BJ (cell line): ENCODE results near the gene GABRR1. TPM values are rescaled to one million over a fixed set of nuclear protein-coding genes. Genes with fewer than 3 reads are reported as not detected.

Experiments
- CTCF ChIA-PET: fragments of 350-600 bp; formaldehyde crosslinking; extraction: SDS; loops from one replicate; lab custom pipeline; 2021; ENCODE audit warnings: antibody characterized with exemption, inconsistent platforms; lab: Yijun Ruan, JAX
- POLR2A ChIA-PET: fragments of 300-600 bp; sonication (Branson Sonifier 250); formaldehyde crosslinking; extraction: SDS; loops from one replicate; lab custom pipeline; 2021; ENCODE audit warnings: antibody characterized with exemption; lab: Charles Lee
- DNase-seq: peaks from one replicate; pipeline ENCODE4 v3.0.0-alpha.2; 2011; ENCODE audit warnings: low read depth
- H3K27me3 ChIP-seq: 2 replicates; pipeline ENCODE4 v1.6.0; 2011; ENCODE audit warnings: low read length; ENCODE audit not compliant: control insufficient read depth, insufficient read depth
- H3K36me3 ChIP-seq: 2 replicates; pipeline ENCODE4 v1.5.1; 2011; ENCODE audit warnings: low read length; ENCODE audit not compliant: control insufficient read depth, insufficient read depth
- H3K4me3 ChIP-seq: 2 replicates; pipeline ENCODE4 v1.5.1; 2011; ENCODE audit warnings: low read depth, mild to moderate bottlenecking, control low read depth, low read length
- CTCF ChIP-seq: IDR thresholded peaks from 2 replicates; pipeline ENCODE4 v1.5.1; 2011; ENCODE audit warnings: low read depth, mild to moderate bottlenecking, control low read depth, inconsistent platforms, low read length, moderate library complexity; ENCODE audit not compliant: insufficient read depth
- polyA plus RNA-seq: library from polyadenylated mRNA; depleted of rRNA; stranded (reverse); fragments of >200 nt; gene quantifications from 2 replicates; pipeline ENCODE4 v1.2.3, GENCODE V29; 2011

GABRR1 gene
- polyA plus RNA-seq, 1 experiment: not detected

- no peak for TF ChIP-seq CTCF
- Histone ChIP-seq H3K27me3 (no peaks in the 10 kb centered on the region; the same call in 1 of the 2 replicates), H3K4me3 (no peak overlapping the region), H3K36me3 (no peaks in the 10 kb centered on the region)
- POLR2A ChIA-PET: no interaction called here
- CTCF ChIA-PET: interaction anchor here (0.6 to 0.9 kb wide), 2 partner anchors 15 to 442 kb away, joined by 4 to 5 read pairs; no protein-coding TSS in a partner anchor
- DNase-seq: no peak
Measured at GRCh38 chr6:89190741-89191140, 26.4 kb downstream of the GABRR1 start.

GRCh38 chr6:89187504-89187903 lies 29.7 kb downstream of the GABRR1 start:
- ChIA-PET POLR2A (no interaction called here), CTCF (no interaction called here)
- H3K36me3 ChIP-seq: no peaks in the 10 kb centered on the region
- no peak for DNase-seq
- H3K4me3 ChIP-seq: no peak overlapping the region
- TF ChIP-seq CTCF: no peak
- H3K27me3 ChIP-seq: no peaks in the 10 kb centered on the region; the same call in 1 of the 2 replicates

DNA sequence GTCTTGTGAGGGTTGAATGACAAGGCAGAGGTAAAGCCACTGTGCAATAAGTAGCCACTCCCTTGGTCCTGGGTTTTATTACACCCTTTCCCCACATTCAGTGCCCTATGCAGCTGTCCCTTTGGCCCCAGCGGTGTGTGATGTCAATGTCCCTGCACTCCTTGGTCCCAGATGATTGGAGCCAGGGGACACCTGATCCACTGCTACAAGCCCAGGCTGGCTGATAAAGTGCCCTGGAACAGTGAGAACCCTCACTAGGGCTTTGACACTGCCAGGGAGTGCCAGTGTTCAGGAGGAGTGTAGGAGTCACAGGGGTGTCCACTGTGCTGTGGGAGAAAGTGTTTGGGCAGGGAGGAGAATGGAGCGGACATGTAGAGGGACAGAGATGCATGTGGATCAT lies 30.4 kb downstream of the GABRR1 start:
- H3K27me3 ChIP-seq: no peaks in the 10 kb centered on the region; the same call in 1 of the 2 replicates
- DNase-seq: no peak
- H3K4me3 ChIP-seq: no peak overlapping the region
- no peaks in the 10 kb centered on the region for H3K36me3 ChIP-seq
- ChIA-PET CTCF (no interaction called here), POLR2A (no interaction called here)
- TF ChIP-seq CTCF: no peak

GRCh38 chr6:89184344-89184743 lies 32.8 kb downstream of the GABRR1 start:
- H3K27me3 ChIP-seq: no peaks in the 10 kb centered on the region; the same call in 1 of the 2 replicates
- TF ChIP-seq CTCF: no peak
- CTCF ChIA-PET: no interaction called here
- no peaks in the 10 kb centered on the region for H3K36me3 ChIP-seq
- no peak overlapping the region for H3K4me3 ChIP-seq
- POLR2A ChIA-PET: no interaction called here
- no peak for DNase-seq

GRCh38 chr6:89183294-89183693 lies 33.9 kb downstream of the GABRR1 start:
- no peak for DNase-seq
- Histone ChIP-seq H3K36me3 (no peaks in the 10 kb centered on the region), H3K4me3 (no peak overlapping the region), H3K27me3 (no peaks in the 10 kb centered on the region; the same call in 1 of the 2 replicates)
- POLR2A ChIA-PET: no interaction called here
- TF ChIP-seq CTCF: no peak
- CTCF ChIA-PET: interaction anchor here (0.6 to 0.7 kb wide), 2 partner anchors 24 to 43 kb away, joined by 3 to 4 read pairs; no protein-coding TSS in a partner anchor
